HEK293 (cell line): ENCODE data around the gene PTPRR.

ENCODE experiments used
- GLIS1 ChIP-seq: fragments of 450-650 bp; formaldehyde crosslinking; IDR thresholded peaks from 2 replicates; pipeline ENCODE4 v1.5.1; 2016; ENCODE audit warnings: missing biosample characterization, missing genetic modification characterization
- KLF1 ChIP-seq: fragments of 450-650 bp; formaldehyde crosslinking; IDR thresholded peaks from 2 replicates; pipeline ENCODE4 v1.5.1; 2016; ENCODE audit warnings: missing biosample characterization, missing genetic modification characterization
- MZF1 ChIP-seq: fragments of 450-650 bp; formaldehyde crosslinking; IDR thresholded peaks from 2 replicates; pipeline ENCODE4 v1.5.1; 2017; ENCODE audit warnings: missing biosample characterization, missing genetic modification characterization, borderline replicate concordance
- PRDM10 ChIP-seq: fragments of 450-650 bp; formaldehyde crosslinking; IDR thresholded peaks from 2 replicates; pipeline ENCODE4 v1.5.1; 2016; ENCODE audit warnings: missing biosample characterization, missing genetic modification characterization
- SCRT2 ChIP-seq: fragments of 450-650 bp; formaldehyde crosslinking; IDR thresholded peaks from 2 replicates; pipeline ENCODE4 v1.5.1; 2016; ENCODE audit warnings: missing biosample characterization, missing genetic modification characterization
- SP2 ChIP-seq: fragments of 450-650 bp; formaldehyde crosslinking; IDR thresholded peaks from 2 replicates; pipeline ENCODE4 v1.5.1; 2016; ENCODE audit warnings: missing biosample characterization, missing genetic modification characterization
- TRIM28 ChIP-seq: IDR thresholded peaks from 2 replicates; pipeline ENCODE4 v1.6.1; 2011; ENCODE audit warnings: low read length, control low read depth, borderline replicate concordance
- ZBTB26 ChIP-seq: fragments of 450-650 bp; formaldehyde crosslinking; optimal IDR thresholded peaks from 2 replicates; pipeline ENCODE3; 2016; ENCODE audit warnings: missing biosample characterization, mild to moderate bottlenecking, missing genetic modification characterization
- ZBTB8A ChIP-seq: fragments of 450-650 bp; formaldehyde crosslinking; IDR thresholded peaks from 2 replicates; pipeline ENCODE4 v1.5.1; 2016; ENCODE audit warnings: missing biosample characterization, missing genetic modification characterization
- ZFP69B ChIP-seq: fragments of 450-650 bp; formaldehyde crosslinking; IDR thresholded peaks from 2 replicates; pipeline ENCODE4 v1.5.1; 2016; ENCODE audit warnings: missing biosample characterization, missing genetic modification characterization
- ZNF121 ChIP-seq: fragments of 450-650 bp; formaldehyde crosslinking; IDR thresholded peaks from 2 replicates; pipeline ENCODE4 v1.5.1; 2016; ENCODE audit warnings: missing biosample characterization, missing genetic modification characterization
- ZNF146 ChIP-seq: fragments of 450-650 bp; formaldehyde crosslinking; IDR thresholded peaks from 2 replicates; pipeline ENCODE4 v1.5.1; 2016; ENCODE audit warnings: missing biosample characterization, missing genetic modification characterization
- ZNF157 ChIP-seq: fragments of 450-650 bp; formaldehyde crosslinking; IDR thresholded peaks from 2 replicates; pipeline ENCODE4 v1.5.1; 2016; ENCODE audit warnings: missing biosample characterization, missing genetic modification characterization
- ZNF23 ChIP-seq: fragments of 450-650 bp; formaldehyde crosslinking; IDR thresholded peaks from 2 replicates; pipeline ENCODE4 v1.5.1; 2016; ENCODE audit warnings: missing biosample characterization, missing genetic modification characterization, borderline replicate concordance
- ZNF248 ChIP-seq: fragments of 450-650 bp; formaldehyde crosslinking; IDR thresholded peaks from 2 replicates; pipeline ENCODE4 v1.5.1; 2017; ENCODE audit warnings: missing biosample characterization, missing genetic modification characterization
- ZNF292 ChIP-seq: fragments of 450-650 bp; formaldehyde crosslinking; IDR thresholded peaks from 2 replicates; pipeline ENCODE4 v1.5.1; 2016; ENCODE audit warnings: low read depth, missing biosample characterization, missing genetic modification characterization, borderline replicate concordance
- ZNF530 ChIP-seq: fragments of 450-650 bp; formaldehyde crosslinking; IDR thresholded peaks from 2 replicates; pipeline ENCODE4 v1.5.1; 2016; ENCODE audit warnings: low read depth, missing biosample characterization, missing genetic modification characterization
- ZNF571 ChIP-seq: fragments of 450-650 bp; formaldehyde crosslinking; IDR thresholded peaks from 2 replicates; pipeline ENCODE4 v1.5.0; 2017; ENCODE audit warnings: missing biosample characterization, missing genetic modification characterization
- ZNF670 ChIP-seq: fragments of 450-650 bp; formaldehyde crosslinking; IDR thresholded peaks from 2 replicates; pipeline ENCODE4 v1.5.1; 2016; ENCODE audit warnings: missing biosample characterization, missing genetic modification characterization, low read depth
- ZNF692 ChIP-seq: fragments of 450-650 bp; formaldehyde crosslinking; IDR thresholded peaks from 2 replicates; pipeline ENCODE4 v1.5.1; 2016; ENCODE audit warnings: missing biosample characterization, missing genetic modification characterization
- ZSCAN23 ChIP-seq: fragments of 450-650 bp; formaldehyde crosslinking; IDR thresholded peaks from 2 replicates; pipeline ENCODE4 v1.5.1; 2016; ENCODE audit warnings: missing biosample characterization, missing genetic modification characterization
- TF ChIP-seq, protein P1 (sequence below): fragments of 450-650 bp; formaldehyde crosslinking; IDR thresholded peaks from 2 replicates; pipeline ENCODE4 v1.5.1; 2016; ENCODE audit warnings: missing biosample characterization, missing genetic modification characterization
- TF ChIP-seq, protein P2 (sequence below): fragments of 450-650 bp; formaldehyde crosslinking; conservative IDR thresholded peaks from 2 replicates; pipeline ENCODE4 v1.5.1; 2016; ENCODE audit warnings: low read depth, missing biosample characterization, missing genetic modification characterization
- TF ChIP-seq, protein P3 (sequence below): fragments of 450-650 bp; formaldehyde crosslinking; IDR thresholded peaks from 2 replicates; pipeline ENCODE4 v1.5.1; 2017; ENCODE audit warnings: missing biosample characterization, mild to moderate bottlenecking, missing genetic modification characterization, moderate library complexity

PTPRR gene

DNA sequence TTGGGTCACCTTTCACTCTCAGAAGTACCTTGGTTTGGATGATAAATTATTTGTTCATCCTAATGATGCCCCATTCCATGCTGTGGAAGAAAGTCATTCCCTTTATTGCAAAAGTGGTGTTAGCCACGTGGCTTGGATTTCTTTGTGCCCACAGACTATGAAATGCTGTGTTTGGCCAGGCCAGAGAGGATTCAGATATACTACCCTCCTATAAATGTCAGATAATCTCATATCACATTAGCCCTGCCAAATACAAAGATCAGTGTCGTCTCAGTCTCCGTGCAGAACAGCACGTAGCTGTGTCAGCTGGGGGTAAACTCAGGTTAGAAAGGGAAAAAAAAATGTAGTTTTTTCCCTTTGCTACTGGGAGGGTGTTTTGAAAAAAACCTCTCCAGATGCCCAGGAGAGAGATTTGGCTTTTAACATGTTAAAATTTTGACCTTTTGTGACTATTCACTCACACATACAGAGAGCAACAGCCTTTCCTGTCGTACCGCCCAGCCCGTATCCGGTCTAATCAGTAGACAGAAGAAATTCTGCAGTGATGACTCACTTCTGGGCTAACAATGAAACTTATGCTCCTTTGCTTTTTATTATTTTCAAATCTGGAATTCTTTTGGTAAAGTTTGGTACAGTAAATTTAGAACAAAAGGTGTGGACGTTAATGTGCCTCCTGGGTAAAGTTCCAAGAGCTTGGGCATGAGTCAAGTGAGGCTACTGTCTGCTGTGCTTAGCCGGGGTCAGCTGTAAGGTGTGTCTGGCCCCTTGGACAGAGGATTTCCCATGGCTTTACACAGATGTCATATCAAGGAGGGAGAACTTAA lies 274.8 kb downstream of the PTPRR start (continued):
- TF ChIP-seq, protein P1, sequence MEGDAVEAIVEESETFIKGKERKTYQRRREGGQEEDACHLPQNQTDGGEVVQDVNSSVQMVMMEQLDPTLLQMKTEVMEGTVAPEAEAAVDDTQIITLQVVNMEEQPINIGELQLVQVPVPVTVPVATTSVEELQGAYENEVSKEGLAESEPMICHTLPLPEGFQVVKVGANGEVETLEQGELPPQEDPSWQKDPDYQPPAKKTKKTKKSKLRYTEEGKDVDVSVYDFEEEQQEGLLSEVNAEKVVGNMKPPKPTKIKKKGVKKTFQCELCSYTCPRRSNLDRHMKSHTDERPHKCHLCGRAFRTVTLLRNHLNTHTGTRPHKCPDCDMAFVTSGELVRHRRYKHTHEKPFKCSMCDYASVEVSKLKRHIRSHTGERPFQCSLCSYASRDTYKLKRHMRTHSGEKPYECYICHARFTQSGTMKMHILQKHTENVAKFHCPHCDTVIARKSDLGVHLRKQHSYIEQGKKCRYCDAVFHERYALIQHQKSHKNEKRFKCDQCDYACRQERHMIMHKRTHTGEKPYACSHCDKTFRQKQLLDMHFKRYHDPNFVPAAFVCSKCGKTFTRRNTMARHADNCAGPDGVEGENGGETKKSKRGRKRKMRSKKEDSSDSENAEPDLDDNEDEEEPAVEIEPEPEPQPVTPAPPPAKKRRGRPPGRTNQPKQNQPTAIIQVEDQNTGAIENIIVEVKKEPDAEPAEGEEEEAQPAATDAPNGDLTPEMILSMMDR (tag by site-specific recombination) = no peak
- TF ChIP-seq ZNF670 (tag by site-specific recombination) (no peak), ZSCAN23 (tag by site-specific recombination) (no peak), ZNF23 (tag by site-specific recombination) (no peak), MZF1 (no peak), ZNF692 (tag by site-specific recombination) (no peak), ZNF530 (no peak), ZNF248 (no peak), ZBTB8A (tag by site-specific recombination) (no peak), ZNF146 (tag by site-specific recombination) (no peak), GLIS1 (tag by site-specific recombination) (peak; percentile 68; the same call in 1 of the 2 replicates), KLF1 (no peak), ZNF571 (no peak), SCRT2 (tag by site-specific recombination) (peak; percentile 74), ZNF157 (tag by site-specific recombination) (no peak), ZFP69B (tag by site-specific recombination) (no peak), PRDM10 (tag by site-specific recombination) (peak; percentile 47), SP2 (tag by site-specific recombination) (no peak), TRIM28 (0 out of 2 replicates have a peak, but pooled peaks have one; percentile 36), ZNF121 (tag by site-specific recombination) (no peak), ZBTB26 (no peak), ZNF292 (tag by site-specific recombination) (no peak)
- TF ChIP-seq, protein P2, sequence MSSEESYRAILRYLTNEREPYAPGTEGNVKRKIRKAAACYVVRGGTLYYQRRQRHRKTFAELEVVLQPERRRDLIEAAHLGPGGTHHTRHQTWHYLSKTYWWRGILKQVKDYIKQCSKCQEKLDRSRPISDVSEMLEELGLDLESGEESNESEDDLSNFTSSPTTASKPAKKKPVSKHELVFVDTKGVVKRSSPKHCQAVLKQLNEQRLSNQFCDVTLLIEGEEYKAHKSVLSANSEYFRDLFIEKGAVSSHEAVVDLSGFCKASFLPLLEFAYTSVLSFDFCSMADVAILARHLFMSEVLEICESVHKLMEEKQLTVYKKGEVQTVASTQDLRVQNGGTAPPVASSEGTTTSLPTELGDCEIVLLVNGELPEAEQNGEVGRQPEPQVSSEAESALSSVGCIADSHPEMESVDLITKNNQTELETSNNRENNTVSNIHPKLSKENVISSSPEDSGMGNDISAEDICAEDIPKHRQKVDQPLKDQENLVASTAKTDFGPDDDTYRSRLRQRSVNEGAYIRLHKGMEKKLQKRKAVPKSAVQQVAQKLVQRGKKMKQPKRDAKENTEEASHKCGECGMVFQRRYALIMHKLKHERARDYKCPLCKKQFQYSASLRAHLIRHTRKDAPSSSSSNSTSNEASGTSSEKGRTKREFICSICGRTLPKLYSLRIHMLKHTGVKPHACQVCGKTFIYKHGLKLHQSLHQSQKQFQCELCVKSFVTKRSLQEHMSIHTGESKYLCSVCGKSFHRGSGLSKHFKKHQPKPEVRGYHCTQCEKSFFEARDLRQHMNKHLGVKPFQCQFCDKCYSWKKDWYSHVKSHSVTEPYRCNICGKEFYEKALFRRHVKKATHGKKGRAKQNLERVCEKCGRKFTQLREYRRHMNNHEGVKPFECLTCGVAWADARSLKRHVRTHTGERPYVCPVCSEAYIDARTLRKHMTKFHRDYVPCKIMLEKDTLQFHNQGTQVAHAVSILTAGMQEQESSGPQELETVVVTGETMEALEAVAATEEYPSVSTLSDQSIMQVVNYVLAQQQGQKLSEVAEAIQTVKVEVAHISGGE (tag by site-specific recombination) = peak; percentile 82
- TF ChIP-seq, protein P3, sequence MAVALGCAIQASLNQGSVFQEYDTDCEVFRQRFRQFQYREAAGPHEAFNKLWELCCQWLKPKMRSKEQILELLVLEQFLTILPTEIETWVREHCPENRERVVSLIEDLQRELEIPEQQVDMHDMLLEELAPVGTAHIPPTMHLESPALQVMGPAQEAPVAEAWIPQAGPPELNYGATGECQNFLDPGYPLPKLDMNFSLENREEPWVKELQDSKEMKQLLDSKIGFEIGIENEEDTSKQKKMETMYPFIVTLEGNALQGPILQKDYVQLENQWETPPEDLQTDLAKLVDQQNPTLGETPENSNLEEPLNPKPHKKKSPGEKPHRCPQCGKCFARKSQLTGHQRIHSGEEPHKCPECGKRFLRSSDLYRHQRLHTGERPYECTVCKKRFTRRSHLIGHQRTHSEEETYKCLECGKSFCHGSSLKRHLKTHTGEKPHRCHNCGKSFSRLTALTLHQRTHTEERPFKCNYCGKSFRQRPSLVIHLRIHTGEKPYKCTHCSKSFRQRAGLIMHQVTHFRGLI (tag by site-specific recombination) = no peak; the same call in 1 of the 2 replicates
